HG03135 (cell line): ENCODE data around the gene CTDSP2.

Experiments used
- ATAC-seq: cut with Tn5 transposase; IDR thresholded peaks from one replicate; pipeline ENCODE4 v1.9.1; 2021; ENCODE audit warnings: mild to moderate bottlenecking, moderate library complexity; ENCODE audit not compliant: unreplicated experiment

Gene CTDSP2

GRCh38 chr12:57817261-57817989 lies 29.1 kb downstream of the CTDSP2 start:
- ATAC-seq = no peak

GRCh38 chr12:57816855-57817151 lies 29.7 kb downstream of the CTDSP2 start:
- ATAC-seq = no peak

DNA sequence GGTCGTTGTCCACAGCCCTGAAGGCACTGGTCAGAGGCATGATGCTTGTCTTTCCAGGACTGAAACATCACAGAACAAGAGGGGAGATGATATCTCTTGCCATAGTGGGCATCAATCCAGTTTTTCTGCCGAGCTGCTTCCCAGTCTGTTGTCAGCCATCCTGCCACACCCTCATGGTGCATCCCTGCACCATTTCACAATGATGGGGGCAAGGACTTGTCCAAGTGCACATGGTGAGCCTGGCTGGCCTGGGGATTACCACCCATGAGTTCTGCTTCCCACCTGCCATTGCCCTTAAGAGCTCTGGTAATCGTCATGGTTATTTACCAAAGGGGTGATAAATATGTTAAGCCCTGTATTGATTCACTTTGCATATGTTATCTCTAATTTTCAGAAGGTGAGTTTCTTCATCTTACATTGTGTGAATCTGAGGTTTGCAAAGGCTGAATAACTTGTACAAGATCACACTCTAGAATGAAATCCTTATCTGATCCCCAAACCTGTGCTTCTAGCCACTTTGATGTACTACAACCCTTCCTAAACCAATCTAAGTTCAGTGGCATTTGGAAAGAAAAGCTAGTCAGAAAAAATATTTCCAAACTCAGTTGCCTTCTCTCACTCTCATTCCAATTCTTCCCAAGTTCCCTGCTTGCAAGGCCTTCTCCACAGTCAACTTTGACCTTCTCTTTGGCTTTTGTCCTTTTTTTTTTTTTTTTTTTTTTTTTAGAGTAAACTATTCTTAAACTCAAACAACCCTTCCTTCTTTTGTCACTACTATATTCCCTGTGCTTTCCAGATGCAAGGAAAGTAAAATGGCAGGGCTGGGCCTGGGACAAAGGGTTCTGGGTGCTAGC lies 30.3 kb downstream of the CTDSP2 start:
- no peak for ATAC-seq

DNA sequence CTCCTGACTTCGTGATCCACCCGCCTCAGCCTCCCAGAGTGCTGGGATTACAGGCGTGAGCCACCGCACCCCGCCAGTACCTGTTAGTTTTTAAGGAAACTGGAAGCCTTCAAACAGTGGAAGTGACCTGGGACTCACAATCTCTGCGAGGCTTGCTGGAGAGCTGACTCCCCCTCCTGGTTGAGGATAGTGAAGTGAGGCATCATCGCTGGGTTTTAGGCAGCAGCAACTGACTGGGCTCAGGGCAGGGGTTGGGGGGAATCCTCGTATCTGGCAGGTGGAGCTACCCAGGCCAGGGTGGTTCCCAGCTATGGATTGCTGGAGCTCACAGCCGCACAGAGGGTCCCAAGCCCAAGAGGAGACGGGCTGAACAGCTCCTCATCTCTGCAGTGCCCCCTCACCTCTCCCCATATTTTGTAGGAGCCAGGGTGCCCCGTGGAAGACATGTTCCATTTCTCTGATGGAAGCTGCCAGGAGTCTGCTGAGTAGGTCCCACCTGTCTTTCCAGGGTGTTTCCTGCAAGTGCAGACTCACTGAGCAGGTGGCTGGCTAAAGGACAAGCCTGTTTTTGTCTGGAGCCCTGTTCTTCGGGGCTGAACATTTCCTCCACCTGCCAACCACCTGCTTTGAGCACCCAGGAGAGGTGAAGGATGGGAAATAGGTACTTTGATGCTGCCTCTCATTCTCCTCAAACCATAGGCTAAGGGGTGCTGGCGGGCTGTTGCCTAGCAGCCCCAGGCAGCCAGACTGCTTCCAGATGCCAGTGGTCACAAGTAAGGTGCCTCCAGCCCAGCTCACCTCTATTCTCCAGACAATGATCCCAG lies 31.1 kb downstream of the CTDSP2 start:
- ATAC-seq = no peak

GRCh38 chr12:57813971-57814772 lies 32.4 kb downstream of the CTDSP2 start:
- no peak for ATAC-seq

DNA sequence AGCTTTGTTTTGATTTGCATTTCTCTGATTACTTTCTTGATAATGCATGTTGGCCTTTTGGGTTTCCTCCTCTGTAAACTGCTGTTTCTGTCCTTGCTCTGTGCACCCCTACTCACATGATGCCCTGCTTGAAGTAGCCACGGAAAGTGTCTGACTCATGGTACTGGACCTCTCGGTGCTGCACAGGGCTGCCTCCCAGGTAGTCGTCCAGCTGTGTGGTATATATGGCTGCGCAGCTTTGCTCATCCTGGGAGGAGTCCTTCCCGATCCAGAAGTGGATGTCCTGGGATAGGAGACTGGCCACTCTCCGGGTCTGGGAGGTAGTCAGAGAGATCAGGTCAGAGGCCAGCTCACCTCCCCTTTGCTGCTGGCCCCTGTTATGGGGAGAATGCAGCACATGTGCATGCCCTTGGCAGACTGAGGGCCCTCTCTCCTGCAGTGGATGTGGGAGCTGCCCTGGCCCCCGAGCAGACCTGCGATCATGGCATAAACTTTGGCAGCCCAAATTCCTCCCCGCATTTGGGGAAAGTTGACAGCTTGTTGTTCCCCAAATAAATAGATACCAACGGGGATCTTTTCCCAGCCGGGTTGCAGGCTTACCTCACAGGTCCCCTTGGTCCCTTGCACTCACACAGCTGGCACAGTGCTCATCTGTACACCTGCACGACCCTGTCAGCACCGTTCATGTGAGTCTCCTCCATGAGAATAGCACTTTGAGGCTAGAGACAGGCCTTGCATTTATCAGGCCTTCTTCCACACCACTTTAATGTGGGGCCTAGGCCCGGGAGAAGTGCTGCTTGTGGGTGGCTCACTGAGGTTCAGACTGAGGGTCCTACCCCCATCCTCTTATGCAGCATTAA lies 33.2 kb downstream of the CTDSP2 start:
- no peak for ATAC-seq

GRCh38 chr12:57811028-57811755 lies 35.3 kb downstream of the CTDSP2 start:
- ATAC-seq = no peak

GRCh38 chr12:57810450-57810849 lies 36.1 kb downstream of the CTDSP2 start:
- no peak for ATAC-seq

DNA sequence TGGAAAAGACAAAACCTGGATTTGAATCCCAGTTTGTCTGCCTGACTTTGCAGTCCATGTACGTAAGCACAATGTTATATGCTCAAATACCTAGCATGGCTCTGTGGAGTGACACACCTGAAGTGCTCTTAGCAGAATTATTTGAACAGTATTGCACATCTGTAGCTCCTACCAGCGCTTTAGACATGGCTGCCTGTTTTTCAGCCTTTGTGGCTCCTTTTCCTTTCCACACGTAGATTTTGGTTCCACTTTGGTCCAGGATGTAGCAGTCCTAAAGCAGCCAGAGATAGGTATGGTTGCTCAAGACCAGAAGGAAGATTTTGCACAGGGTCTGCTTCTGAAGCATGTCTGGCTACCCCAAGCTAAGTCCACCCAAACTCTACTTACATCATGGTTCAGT lies 37.1 kb downstream of the CTDSP2 start:
- ATAC-seq = no peak

DNA sequence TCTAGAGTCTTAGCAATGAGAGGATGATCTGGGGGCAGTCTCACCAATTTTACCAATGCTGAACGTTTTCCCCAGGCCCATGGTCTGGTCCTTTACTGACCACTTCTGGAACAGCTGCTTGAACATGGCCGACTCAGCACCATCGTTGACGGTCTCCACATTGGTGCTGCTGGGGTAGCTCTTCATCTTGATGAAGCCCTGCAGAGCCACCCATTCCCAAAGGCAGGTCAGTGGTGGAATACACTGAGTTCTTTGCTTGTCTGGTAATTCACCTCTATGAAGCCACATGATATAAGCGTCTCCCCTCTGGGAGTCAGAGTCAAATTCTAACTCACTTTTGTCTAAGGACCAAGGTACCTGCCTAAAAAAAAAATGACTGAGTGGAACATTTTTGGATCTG lies 38.2 kb downstream of the CTDSP2 start:
- ATAC-seq = no peak

DNA sequence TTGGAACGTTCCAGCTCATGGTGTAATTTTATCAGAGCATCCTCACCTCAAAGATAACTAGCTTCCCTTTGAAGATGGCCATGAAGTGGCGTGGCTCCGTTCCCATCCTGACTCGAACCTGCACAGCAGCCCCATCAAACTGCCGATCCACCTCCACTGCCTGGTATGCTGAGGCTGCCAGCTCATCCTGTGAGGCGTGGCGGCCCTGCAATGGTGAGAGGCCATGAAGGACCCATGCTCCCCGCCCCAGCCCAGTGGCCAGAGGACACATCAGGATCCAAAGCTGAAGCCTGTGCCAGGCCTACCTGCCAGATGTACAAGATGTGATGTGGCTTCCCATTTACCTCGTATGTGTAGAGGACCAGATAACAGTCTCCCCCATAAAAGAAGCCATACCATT lies 39.2 kb downstream of the CTDSP2 start:
- no peak for ATAC-seq

- no peak for ATAC-seq
These were observed 39.9 kb downstream of the CTDSP2 start for GRCh38 chr12:57806677-57807076.

- ATAC-seq = no peak
These were observed 43.1 kb downstream of the CTDSP2 start for GRCh38 chr12:57803319-57803893.

DNA sequence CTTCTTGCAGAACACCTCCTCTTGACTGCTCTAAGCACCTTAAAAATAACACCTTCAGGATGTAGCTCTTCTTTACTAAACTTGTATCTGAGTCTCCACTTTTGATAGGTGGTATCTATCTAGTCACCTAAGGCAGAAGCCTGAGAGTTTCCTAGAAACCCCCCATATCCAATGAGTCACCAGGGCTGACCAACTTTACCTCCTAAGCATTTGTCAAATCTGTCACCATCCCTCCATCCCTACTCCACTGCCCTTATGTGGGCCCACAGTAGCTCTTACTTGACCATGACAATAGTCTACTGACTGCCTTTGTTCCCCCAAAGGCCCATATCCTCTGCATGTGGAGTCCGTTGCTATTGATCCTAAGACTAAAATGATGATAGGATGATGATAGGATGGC lies 43.9 kb downstream of the CTDSP2 start:
- ATAC-seq = no peak

- no peak for ATAC-seq
These were observed 45.6 kb downstream of the CTDSP2 start for GRCh38 chr12:57800965-57801364.

DNA sequence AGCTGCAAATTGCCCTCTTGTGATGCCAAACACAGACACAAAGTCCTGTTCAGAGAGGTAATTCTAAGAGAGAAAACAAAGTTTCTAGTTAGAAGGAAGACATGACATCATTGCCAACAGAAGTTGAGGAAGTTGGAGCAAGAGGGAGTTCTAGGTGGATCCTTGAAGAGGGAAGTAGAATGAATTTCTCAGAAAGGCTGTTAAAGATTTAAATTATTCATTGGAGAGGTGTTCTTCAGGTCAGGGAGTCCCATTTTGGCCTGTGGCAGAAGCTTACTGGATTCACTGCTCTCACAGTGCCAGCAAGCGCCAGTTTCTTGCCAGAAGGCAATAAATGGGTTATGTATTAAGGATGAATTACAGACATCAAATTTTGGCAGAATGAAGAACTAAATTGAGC lies 48.6 kb downstream of the CTDSP2 start:
- no peak for ATAC-seq

GRCh38 chr12:57796996-57797395 lies 49.5 kb downstream of the CTDSP2 start:
- no peak for ATAC-seq

GRCh38 chr12:57795354-57795753 lies 51.2 kb downstream of the CTDSP2 start:
- no peak for ATAC-seq

DNA sequence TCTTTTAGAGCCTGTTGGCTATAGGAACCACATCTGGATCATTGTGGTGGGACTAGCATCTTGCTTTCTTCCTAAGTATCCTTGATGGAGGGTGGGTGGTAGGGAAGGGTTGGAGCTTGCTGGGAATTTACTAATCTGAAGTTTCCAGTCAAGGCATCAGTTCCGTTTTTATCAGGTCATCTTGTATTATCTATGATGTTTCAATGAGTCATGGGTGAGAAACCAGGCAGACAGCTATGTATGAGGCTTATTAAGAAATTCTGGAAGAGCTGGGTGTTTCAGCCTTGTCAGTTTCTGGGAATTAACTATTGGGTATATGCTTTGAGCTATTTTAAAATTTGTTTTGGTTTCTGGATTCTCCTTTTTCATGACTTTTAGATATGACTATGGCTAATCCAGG lies 52.6 kb downstream of the CTDSP2 start:
- no peak for ATAC-seq
